Esophagus muscularis mucosa (tissue), 4 donors: ENCODE data around the gene PHLDB1. TPM values are rescaled to one million over a fixed set of nuclear protein-coding genes. Genes with fewer than 3 reads are reported as not detected.
"Not testable (repeated sequence)": the region's sequence is repeated elsewhere in the genome, so short reads cannot be mapped to it uniquely, and the experiment has no call there.

Experiments
- DNase-seq: peaks from one replicate; pipeline ENCODE4 v3.0.0-alpha.2; 2017; ENCODE audit errors: extremely low spot score
- H3K27ac ChIP-seq, 4 donors: fragments of 200-600 bp; sonication (generic); replicated peaks in 1 of 4; 1 replicate in 3 of 4; 2 replicates in 1 of 4; pipeline ENCODE4 v1.5.1; 2016 to 2019; ENCODE audit warnings: mild to moderate bottlenecking in 1 of 4
- H3K27me3 ChIP-seq, 4 donors: fragments of 200-600 bp; sonication (generic); one replicate each; pipeline versions ENCODE4 v1.5.1 to v1.6.0; 2016 to 2019
- H3K36me3 ChIP-seq, 4 donors: fragments of 200-600 bp; sonication (generic); one replicate each; pipeline ENCODE4 v1.5.1; 2016 to 2019
- H3K4me1 ChIP-seq, 4 donors: fragments of 200-600 bp; sonication (generic); one replicate each; pipeline ENCODE4 v1.5.1; 2016 to 2019
- H3K4me3 ChIP-seq, 4 donors: fragments of 200-600 bp; sonication (generic); 1 replicate in 2 of 4; 2 replicates in 2 of 4; pipeline ENCODE4 v1.5.1; 2016 to 2019; ENCODE audit warnings: mild to moderate bottlenecking in 4 of 4, moderate library complexity in 1 of 4
- H3K9me3 ChIP-seq, 4 donors: fragments of 200-600 bp; sonication (generic); 1 replicate in 3 of 4; 2 replicates in 1 of 4; pipeline ENCODE4 v1.5.1; 2016 to 2019
- CTCF ChIP-seq, 3 experiments: fragments of 200-600 bp in 2 of 3; fragments of 450-650 bp in 1 of 3; sonication (generic) in 2 of 3; IDR thresholded peaks; one replicate each; pipeline ENCODE4 v1.5.1; 2017 to 2019; ENCODE audit warnings: antibody characterized with exemption in 3 of 3, mild to moderate bottlenecking in 2 of 3, moderate library complexity in 1 of 3
- EP300 ChIP-seq: sonication (generic); formaldehyde crosslinking; IDR thresholded peaks from one replicate; pipeline ENCODE4 v1.6.1; 2017; ENCODE audit warnings: antibody characterized with exemption
- POLR2A ChIP-seq: fragments of 450-650 bp; IDR thresholded peaks from one replicate; pipeline ENCODE4 v1.6.1; 2017; ENCODE audit warnings: antibody characterized with exemption, moderate library complexity, mild to moderate bottlenecking, low read depth
- POLR2AphosphoS5 ChIP-seq, 2 donors: sonication (generic); formaldehyde crosslinking; IDR thresholded peaks; one replicate each; pipeline ENCODE4 v1.6.1; 2017; ENCODE audit warnings: antibody characterized with exemption in 2 of 2
- WGBS: methylation state at CpG from one replicate; pipeline ENCODE4 v1.1.5; 2018; 5-methylcytosine and 5-hydroxymethylcytosine counted together
- intact Hi-C: fragments of 100-400 bp; cut with DNase I; formaldehyde crosslinking; loops from one replicate; pipeline ENCODE4 v1.15.1; 2023
- total RNA-seq, 4 donors: library from RNA; depleted of rRNA; stranded (reverse); fragments of >200 nt; gene quantifications; one replicate each; pipeline versions ENCODE4 v1.1.0 to v1.2.1, GENCODE V29; 2016

PHLDB1 gene
- total RNA-seq, 4 donors from 2014 or later, result 62.6 to 92.2 (median 78.9) TPM

- Histone ChIP-seq H3K36me3 (peaks cover 5 to 15% (median 12%) of the 10 kb centered on the region in 4 donors), H3K9me3 (no peaks in the 10 kb centered on the region), H3K27me3 (no peaks in the 10 kb centered on the region), H3K4me3 (peak overlapping the region; percentile 76 to 86 (median 83)), H3K27ac (peak overlapping the region; percentile 92 to 96 (median 94)), H3K4me1 (peaks cover 44 to 89% (median 84%) of the 10 kb centered on the region in 4 donors)
- intact Hi-C loops, result loop anchor here (5.0 kb wide), 2 partner anchors 37 to 48 kb away; partner anchors contain the start of gene ARCN1
- TF ChIP-seq CTCF (IDR thresholded peaks at IDR 0.05) (no peak), POLR2A (no peak), POLR2AphosphoS5 (IDR thresholded peaks at IDR 0.05) (no peak), EP300 (no peak)
- DNase-seq, result no peak
- WGBS, result 55% methylated on average over 50 of the region's 57 CpGs
Observed at GRCh38 chr11:118609380-118610224, 2.2 kb downstream of the PHLDB1 start.

GRCh38 chr11:118610225-118610772 is 2.9 kb downstream of the PHLDB1 start:
- H3K4me3 ChIP-seq, result peak overlapping the region; percentile 76 to 86 (median 83)
- DNase-seq, result no peak
- peak overlapping the region; percentile 92 to 96 (median 94) for H3K27ac ChIP-seq
- intact Hi-C loops, result no loop called here
- TF ChIP-seq EP300 (no peak), POLR2A (no peak), POLR2AphosphoS5 (IDR thresholded peaks at IDR 0.05) (no peak), CTCF (IDR thresholded peaks at IDR 0.05) (no peak)
- no peaks in the 10 kb centered on the region for H3K9me3 ChIP-seq
- H3K27me3 ChIP-seq, result no peaks in the 10 kb centered on the region
- 43% methylated on average over 18 of the region's 42 CpGs for WGBS
- H3K36me3 ChIP-seq, result peaks cover 8 to 20% (median 19%) of the 10 kb centered on the region in 4 donors
- peaks cover 38 to 88% (median 79%) of the 10 kb centered on the region in 4 donors for H3K4me1 ChIP-seq

- Histone ChIP-seq H3K4me3 (peak overlapping the region; percentile 76 to 86 (median 83)), H3K9me3 (no peaks in the 10 kb centered on the region), H3K27me3 (no peaks in the 10 kb centered on the region), H3K4me1 (peaks cover 38 to 88% (median 78%) of the 10 kb centered on the region in 4 donors), H3K27ac (peak overlapping the region; percentile 92 to 96 (median 94)), H3K36me3 (peaks cover 10 to 26% (median 25%) of the 10 kb centered on the region in 4 donors)
- WGBS, result 28% methylated on average over 21 of the region's 54 CpGs
- TF ChIP-seq CTCF (IDR thresholded peaks at IDR 0.05), result peak; percentile 75 to 91 (median 86)
- TF ChIP-seq POLR2A, result no peak
- peak; percentile 41 to 64 for TF ChIP-seq POLR2AphosphoS5 (IDR thresholded peaks at IDR 0.05)
- no peak for TF ChIP-seq EP300
- peak; percentile 94 for DNase-seq
- intact Hi-C loops, result no loop called here
Observed at GRCh38 chr11:118610773-118611432, 3.5 kb downstream of the PHLDB1 start.

GRCh38 chr11:118611433-118611795 is 4.0 kb downstream of the PHLDB1 start:
- Histone ChIP-seq H3K4me3 (peak overlapping the region; percentile 76 to 86 (median 83)), H3K36me3 (peaks cover 15 to 32% (median 30%) of the 10 kb centered on the region in 4 donors), H3K27ac (peak overlapping the region; percentile 4 to 95 (median 66)), H3K4me1 (peaks cover 33 to 88% (median 76%) of the 10 kb centered on the region in 4 donors)
- H3K9me3 ChIP-seq, intact Hi-C loops, DNase-seq, H3K27me3 ChIP-seq: not testable (repeated sequence)
- 73% methylated on average over 16 of the region's 19 CpGs for WGBS

- intact Hi-C loops, result no loop called here
- no peak for TF ChIP-seq POLR2A
- TF ChIP-seq POLR2AphosphoS5 (IDR thresholded peaks at IDR 0.05), result peak; percentile 20 to 49
- DNase-seq, result no peak
- peak overlapping the region; percentile 48 to 92 (median 70) for H3K27ac ChIP-seq
- peaks cover 15 to 41% (median 38%) of the 10 kb centered on the region in 4 donors for H3K36me3 ChIP-seq
- H3K9me3 ChIP-seq, result no peaks in the 10 kb centered on the region
- H3K4me3 ChIP-seq, result peak overlapping the region in 1 of 4 donors; percentile 15
- peaks cover 43 to 88% (median 76%) of the 10 kb centered on the region in 4 donors for H3K4me1 ChIP-seq
- WGBS, result 47% methylated on average over 7 of the region's 7 CpGs
- H3K27me3 ChIP-seq, result no peaks in the 10 kb centered on the region
Observed at GRCh38 chr11:118612378-118612777, 5.0 kb downstream of the PHLDB1 start.
